Smooth muscle cell (in vitro differentiated cells): ENCODE measurements around the gene ZNF574. TPM values are rescaled to one million over a fixed set of nuclear protein-coding genes. Genes with fewer than 3 reads are reported as not detected.

Source experiments
- DNase-seq: peaks from one replicate; lab custom pipeline; 2025; ENCODE audit not compliant: unreplicated experiment; lab: John Stamatoyannopoulos, UW
- H2AFZ ChIP-seq: fragments of 200-600 bp; sonication (generic); 2 replicates; pipeline ENCODE4 v1.6.0; 2016; ENCODE audit warnings: antibody characterized with exemption, low read depth, mild to moderate bottlenecking
- H3F3A ChIP-seq: fragments of 200-600 bp; sonication (generic); 2 replicates; pipeline ENCODE4 v1.6.0; 2017; ENCODE audit warnings: antibody characterized with exemption, low read depth
- H3K27ac ChIP-seq: fragments of 200-600 bp; sonication (generic); 2 replicates; pipeline ENCODE4 v1.5.1; 2016; ENCODE audit warnings: low read depth, mild to moderate bottlenecking
- H3K27me3 ChIP-seq: fragments of 200-600 bp; sonication (generic); 2 replicates; pipeline ENCODE4 v1.6.1; 2016; ENCODE audit warnings: low read depth, mild to moderate bottlenecking
- H3K36me3 ChIP-seq: fragments of 200-600 bp; sonication (generic); 2 replicates; pipeline ENCODE4 v1.5.1; 2016; ENCODE audit warnings: low read depth
- H3K4me1 ChIP-seq: fragments of 200-600 bp; sonication (generic); 2 replicates; pipeline ENCODE4 v1.5.1; 2016; ENCODE audit warnings: low read depth
- H3K4me2 ChIP-seq: fragments of 200-600 bp; sonication (generic); 2 replicates; pipeline ENCODE4 v1.6.0; 2016; ENCODE audit warnings: mild to moderate bottlenecking
- H3K4me3 ChIP-seq: fragments of 200-600 bp; sonication (generic); 2 replicates; pipeline ENCODE4 v1.5.1; 2016; ENCODE audit warnings: mild to moderate bottlenecking
- H3K79me2 ChIP-seq: fragments of 200-600 bp; sonication (generic); 2 replicates; pipeline ENCODE4 v1.6.0; 2016; ENCODE audit warnings: low read depth, mild to moderate bottlenecking
- H3K9ac ChIP-seq: fragments of 200-600 bp; sonication (generic); 2 replicates; pipeline ENCODE4 v1.6.0; 2016; ENCODE audit warnings: low read depth
- H3K9me3 ChIP-seq: fragments of 200-600 bp; sonication (generic); replicated peaks from 2 replicates; pipeline ENCODE4 v1.5.1; 2016; ENCODE audit warnings: low read depth
- H4K20me1 ChIP-seq: fragments of 200-600 bp; sonication (generic); 2 replicates; pipeline ENCODE4 v1.6.0; 2016; ENCODE audit warnings: low read depth
- WGBS: methylation state at CpG from one replicate; pipeline ENCODE4 v1.1.7; 2016; ENCODE audit warnings: low lambda C conversion rate; 5-methylcytosine and 5-hydroxymethylcytosine counted together
- polyA plus RNA-seq: library from polyadenylated mRNA; unstranded; fragments of >200 nt; fragmentation: Nextera tagmentation; extraction: Ambion mirVana; gene quantifications from 2 replicates; pipeline ENCODE4 v1.2.1, GENCODE V29; 2016
- total RNA-seq: library from RNA; depleted of rRNA; stranded (reverse); fragments of >200 nt; gene quantifications from 2 replicates; pipeline ENCODE4 v1.2.3, GENCODE V29; 2014
- TF ChIP-seq, protein P1 (sequence below): fragments of 200-600 bp; sonication (generic); IDR thresholded peaks from 2 replicates; pipeline ENCODE4 v1.5.1; 2017; ENCODE audit warnings: borderline replicate concordance, mild to moderate bottlenecking, antibody characterized with exemption; ENCODE audit not compliant: insufficient read depth, poor library complexity, severe bottlenecking

Gene ZNF574
- total and polyA plus RNA-seq, 2 experiments from 2014 or later: 8.9 to 20.5 TPM

DNA sequence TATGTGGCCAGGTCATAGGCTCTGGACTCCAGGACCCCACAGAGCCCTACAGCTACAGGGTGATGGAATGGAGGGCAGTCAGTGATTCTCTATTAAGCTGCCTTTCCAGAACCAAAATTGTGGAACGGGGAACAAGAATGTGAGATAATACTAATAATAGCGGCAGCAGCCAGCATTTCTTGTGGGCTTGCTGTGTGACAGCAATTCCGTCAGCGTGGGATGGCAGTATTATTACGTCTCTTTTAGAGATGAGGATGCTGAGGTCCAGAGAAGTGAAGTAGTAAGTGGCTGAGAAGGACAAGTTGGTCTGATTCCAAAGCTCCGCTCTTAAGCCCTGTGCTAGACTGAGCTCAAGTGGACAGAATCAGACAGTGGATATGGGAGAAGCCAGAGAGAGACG is 30.4 kb upstream of the ZNF574 start:
- Histone ChIP-seq H4K20me1 (no peaks in the 10 kb centered on the region), H3F3A (no peaks in the 10 kb centered on the region), H2AFZ (no peak overlapping the region), H3K4me1 (no peaks in the 10 kb centered on the region), H3K79me2 (no peaks in the 10 kb centered on the region), H3K4me3 (no peak overlapping the region), H3K9ac (no peak overlapping the region), H3K27me3 (no peaks in the 10 kb centered on the region), H3K27ac (no peak overlapping the region), H3K4me2 (no peak overlapping the region), H3K9me3 (no peaks in the 10 kb centered on the region), H3K36me3 (no peaks in the 10 kb centered on the region)
- TF ChIP-seq, protein P1, sequence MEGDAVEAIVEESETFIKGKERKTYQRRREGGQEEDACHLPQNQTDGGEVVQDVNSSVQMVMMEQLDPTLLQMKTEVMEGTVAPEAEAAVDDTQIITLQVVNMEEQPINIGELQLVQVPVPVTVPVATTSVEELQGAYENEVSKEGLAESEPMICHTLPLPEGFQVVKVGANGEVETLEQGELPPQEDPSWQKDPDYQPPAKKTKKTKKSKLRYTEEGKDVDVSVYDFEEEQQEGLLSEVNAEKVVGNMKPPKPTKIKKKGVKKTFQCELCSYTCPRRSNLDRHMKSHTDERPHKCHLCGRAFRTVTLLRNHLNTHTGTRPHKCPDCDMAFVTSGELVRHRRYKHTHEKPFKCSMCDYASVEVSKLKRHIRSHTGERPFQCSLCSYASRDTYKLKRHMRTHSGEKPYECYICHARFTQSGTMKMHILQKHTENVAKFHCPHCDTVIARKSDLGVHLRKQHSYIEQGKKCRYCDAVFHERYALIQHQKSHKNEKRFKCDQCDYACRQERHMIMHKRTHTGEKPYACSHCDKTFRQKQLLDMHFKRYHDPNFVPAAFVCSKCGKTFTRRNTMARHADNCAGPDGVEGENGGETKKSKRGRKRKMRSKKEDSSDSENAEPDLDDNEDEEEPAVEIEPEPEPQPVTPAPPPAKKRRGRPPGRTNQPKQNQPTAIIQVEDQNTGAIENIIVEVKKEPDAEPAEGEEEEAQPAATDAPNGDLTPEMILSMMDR: no peak
- no peak for DNase-seq
- WGBS: 87% methylated on average over 7 of the region's 7 CpGs

DNA sequence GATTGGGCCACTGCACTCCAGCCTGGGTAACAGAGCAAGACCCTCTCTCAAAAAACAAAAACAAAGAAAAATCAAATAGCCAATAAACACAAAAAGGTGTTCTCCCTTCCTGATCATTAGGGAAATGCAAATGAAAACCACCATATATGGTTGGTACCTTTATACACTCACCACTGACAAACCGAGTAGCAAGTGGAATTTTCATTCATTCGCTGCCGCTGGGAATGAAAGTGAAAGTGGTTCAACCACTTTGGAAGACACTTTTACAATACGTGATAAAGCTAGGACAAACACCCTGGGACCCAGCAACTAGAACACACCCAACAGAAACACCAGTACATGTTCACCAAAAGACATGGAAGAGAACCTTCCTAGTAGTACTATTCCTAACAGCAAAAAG is 27.0 kb upstream of the ZNF574 start:
- H3K4me3 ChIP-seq: no peak overlapping the region
- H2AFZ ChIP-seq: no peak overlapping the region
- no peaks in the 10 kb centered on the region for H3K79me2 ChIP-seq
- H4K20me1 ChIP-seq: no peaks in the 10 kb centered on the region
- H3K27me3 ChIP-seq: no peaks in the 10 kb centered on the region
- no peaks in the 10 kb centered on the region for H3F3A ChIP-seq
- no peak overlapping the region for H3K9ac ChIP-seq
- TF ChIP-seq, protein P1: no peak
- no peak overlapping the region for H3K27ac ChIP-seq
- no peaks in the 10 kb centered on the region for H3K36me3 ChIP-seq
- DNase-seq: no peak
- no peaks in the 10 kb centered on the region for H3K9me3 ChIP-seq
- H3K4me1 ChIP-seq: no peaks in the 10 kb centered on the region
- WGBS: 83% methylated on average over 4 of the region's 4 CpGs
- no peak overlapping the region for H3K4me2 ChIP-seq

DNA sequence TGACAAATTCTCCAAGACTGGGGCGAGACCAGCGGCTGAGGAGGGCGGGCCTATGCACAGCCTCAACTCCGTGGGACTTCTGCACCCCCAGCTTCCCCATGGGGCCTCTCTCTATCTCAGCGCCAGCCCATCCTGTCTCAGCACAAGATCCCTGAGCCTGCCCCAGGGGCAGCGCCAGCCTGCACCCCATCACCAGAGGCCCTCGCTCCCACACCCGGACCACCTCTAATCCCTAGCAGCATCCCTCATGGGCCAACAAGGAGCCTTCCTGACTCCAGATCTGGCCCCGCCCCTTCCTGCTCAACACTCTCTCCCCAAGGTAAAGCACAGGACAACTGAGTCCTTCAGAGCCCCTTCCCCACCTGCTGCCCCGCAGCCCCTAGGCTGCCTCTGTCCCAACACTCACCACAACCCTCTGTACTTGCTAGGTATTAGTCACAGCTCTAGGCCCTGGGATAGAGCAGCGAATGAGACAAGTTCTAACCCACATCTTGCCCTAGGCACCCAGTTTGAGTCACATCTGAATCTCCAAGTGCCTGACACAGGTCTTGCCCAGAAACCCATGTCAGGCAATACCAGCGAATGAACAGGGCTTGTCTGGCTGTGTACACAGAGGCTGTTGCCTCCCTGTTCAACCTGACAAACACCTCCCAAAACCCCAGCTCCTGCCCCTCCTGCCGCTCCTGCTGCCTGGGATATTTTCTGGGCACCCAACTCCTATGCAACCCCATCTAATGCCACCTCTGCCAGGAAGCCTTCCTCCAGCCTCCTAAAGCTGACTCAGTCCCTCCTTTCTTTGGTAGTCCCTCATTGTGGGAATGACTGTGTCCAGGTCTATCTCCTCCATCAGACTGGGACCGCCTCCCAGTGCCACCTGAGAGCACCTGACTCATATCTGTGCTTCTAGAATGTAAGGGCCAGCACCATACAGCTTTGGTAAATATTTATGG is 24.5 kb upstream of the ZNF574 start:
- Histone ChIP-seq H3K79me2 (no peaks in the 10 kb centered on the region), H3K4me2 (no peak overlapping the region)

More for the DNA sequence above, 24.5 kb upstream of the ZNF574 start:
- peak overlapping the region; percentile 84 for H3K27ac ChIP-seq
- H3K27me3 ChIP-seq: no peaks in the 10 kb centered on the region
- WGBS: 91% methylated on average over 14 of the region's 14 CpGs
- no peaks in the 10 kb centered on the region for H3F3A ChIP-seq
- H3K9ac ChIP-seq: no peak overlapping the region
- no peak overlapping the region for H2AFZ ChIP-seq
- H4K20me1 ChIP-seq: no peaks in the 10 kb centered on the region
- no peak overlapping the region for H3K4me3 ChIP-seq
- TF ChIP-seq, protein P1: no peak
- no peaks in the 10 kb centered on the region for H3K4me1 ChIP-seq
- H3K9me3 ChIP-seq: no peaks in the 10 kb centered on the region
- DNase-seq: no peak
- no peaks in the 10 kb centered on the region for H3K36me3 ChIP-seq
